Chondrocyte (in vitro differentiated cells): ENCODE data around the gene PARN. TPM values are rescaled to one million over a fixed set of nuclear protein-coding genes. Genes with fewer than 3 reads are reported as not detected.
A peak's percentile ranks its signal among the peaks of the same experiment; 100 is the strongest.

Experiments used
- DNase-seq: peaks from one replicate; pipeline ENCODE4 v3.0.0; 2021; ENCODE audit warnings: mixed read lengths, low spot score
- H3K27ac Mint-ChIP-seq: one replicate; pipeline ENCODE4 v1.8.0; 2021; ENCODE audit warnings: mild to moderate bottlenecking, moderate library complexity, mixed read lengths; ENCODE audit not compliant: unreplicated experiment
- H3K27me3 Mint-ChIP-seq: 2 replicates; pipeline ENCODE4 v1.8.0; 2021; ENCODE audit warnings: low read depth, mixed read lengths
- H3K36me3 Mint-ChIP-seq: 2 replicates; pipeline ENCODE4 v1.8.0; 2021; ENCODE audit warnings: low read depth, mixed read lengths
- H3K4me1 Mint-ChIP-seq: 2 replicates; pipeline ENCODE4 v1.8.0; 2021; ENCODE audit warnings: low read depth, mild to moderate bottlenecking, mixed read lengths
- H3K4me3 Mint-ChIP-seq: one replicate; pipeline ENCODE4 v1.8.0; 2021; ENCODE audit warnings: mild to moderate bottlenecking, moderate library complexity, mixed read lengths; ENCODE audit not compliant: unreplicated experiment
- H3K9me3 Mint-ChIP-seq: 2 replicates; pipeline ENCODE4 v1.8.0; 2021; ENCODE audit warnings: low read depth, mixed read lengths
- CTCF ChIP-seq: fragments of 200-600 bp; sonication (generic); IDR thresholded peaks from 2 replicates; pipeline ENCODE4 v1.5.0; 2021; ENCODE audit warnings: antibody characterized with exemption, mild to moderate bottlenecking, moderate library complexity
- total RNA-seq: library from RNA; stranded (reverse); gene quantifications from 3 replicates; pipeline ENCODE4 v1.2.1, GENCODE V29; 2021

Gene PARN
- total RNA-seq, 1 donor from 2014 or later, result 24.1 TPM

- H3K27ac Mint-ChIP-seq, result no peak overlapping the region
- H3K4me1 Mint-ChIP-seq, result no peaks in the 10 kb centered on the region
- H3K27me3 Mint-ChIP-seq, result no peaks in the 10 kb centered on the region
- DNase-seq, result no peak
- peaks cover 14% of the 10 kb centered on the region for H3K36me3 Mint-ChIP-seq
- H3K4me3 Mint-ChIP-seq, result no peak overlapping the region
- peaks cover 9% of the 10 kb centered on the region for H3K9me3 Mint-ChIP-seq
- TF ChIP-seq CTCF, result no peak
Observed at GRCh38 chr16:14672403-14672971, 42.4 kb upstream of the PARN start.

GRCh38 chr16:14669776-14670175 is 39.7 kb upstream of the PARN start:
- TF ChIP-seq CTCF, result no peak
- peaks cover 37% of the 10 kb centered on the region for H3K36me3 Mint-ChIP-seq

GRCh38 chr16:14668556-14669223 is 38.6 kb upstream of the PARN start:
- Mint-ChIP-seq H3K4me1 (no peaks in the 10 kb centered on the region), H3K9me3 (no peaks in the 10 kb centered on the region), H3K27ac (no peak overlapping the region), H3K4me3 (no peak overlapping the region), H3K27me3 (no peaks in the 10 kb centered on the region), H3K36me3 (peaks cover 46% of the 10 kb centered on the region)
- TF ChIP-seq CTCF, result no peak
- no peak for DNase-seq

More at GRCh38 chr16:14669776-14670175, 39.7 kb upstream of the PARN start:
- no peak overlapping the region for H3K4me3 Mint-ChIP-seq
- H3K4me1 Mint-ChIP-seq, result no peaks in the 10 kb centered on the region
- no peaks in the 10 kb centered on the region for H3K9me3 Mint-ChIP-seq
- H3K27me3 Mint-ChIP-seq, result no peaks in the 10 kb centered on the region
- no peak overlapping the region for H3K27ac Mint-ChIP-seq
- DNase-seq, result no peak

- H3K36me3 Mint-ChIP-seq, result peaks cover 49% of the 10 kb centered on the region
- no peak overlapping the region for H3K27ac Mint-ChIP-seq
- H3K9me3 Mint-ChIP-seq, result no peaks in the 10 kb centered on the region
- TF ChIP-seq CTCF, result no peak
- no peak overlapping the region for H3K4me3 Mint-ChIP-seq
- no peaks in the 10 kb centered on the region for H3K4me1 Mint-ChIP-seq
- DNase-seq, result no peak
- H3K27me3 Mint-ChIP-seq, result no peaks in the 10 kb centered on the region
Observed at GRCh38 chr16:14667347-14668266, 37.5 kb upstream of the PARN start.

- Mint-ChIP-seq H3K36me3 (peaks cover 23% of the 10 kb centered on the region), H3K4me1 (no peaks in the 10 kb centered on the region), H3K4me3 (no peak overlapping the region)
Observed at GRCh38 chr16:14658063-14658462, 28.0 kb upstream of the PARN start.

More at GRCh38 chr16:14658063-14658462, 28.0 kb upstream of the PARN start:
- no peak for TF ChIP-seq CTCF
- H3K27ac Mint-ChIP-seq, result peak overlapping the region; percentile 45
- DNase-seq, result no peak
- H3K9me3 Mint-ChIP-seq, result no peaks in the 10 kb centered on the region
- H3K27me3 Mint-ChIP-seq, result no peaks in the 10 kb centered on the region
